HepG2 (cell line): ENCODE data around the gene CELSR2. TPM values are rescaled to one million over a fixed set of nuclear protein-coding genes. Genes with fewer than 3 reads are reported as not detected.

Experiments
- AGO2 ChIP-seq: fragments of 200-400 bp; formaldehyde crosslinking; optimal IDR thresholded peaks from 2 replicates; pipeline ENCODE3; 2017; ENCODE audit warnings: mild to moderate bottlenecking, low read depth, low read length, moderate library complexity
- HES4 ChIP-seq: sonication (generic); formaldehyde crosslinking; IDR thresholded peaks from 2 replicates; pipeline ENCODE4 v1.9.0; 2021; ENCODE audit warnings: mild to moderate bottlenecking, missing genetic modification reagents, borderline replicate concordance
- NAIF1 ChIP-seq: sonication (generic); formaldehyde crosslinking; IDR thresholded peaks from 2 replicates; pipeline ENCODE4 v1.5.0; 2020; ENCODE audit warnings: mild to moderate bottlenecking, missing genetic modification reagents, borderline replicate concordance
- NR2F6 ChIP-seq, 2 experiments: IDR thresholded peaks; 2 replicates each; pipeline ENCODE4 v1.6.1; 2016; ENCODE audit warnings: antibody characterized with exemption in 1 of 2, mild to moderate bottlenecking in 1 of 2
- PAX8 ChIP-seq: sonication (generic); formaldehyde crosslinking; IDR thresholded peaks from 2 replicates; pipeline ENCODE4 v1.8.0; 2022; ENCODE audit warnings: mild to moderate bottlenecking, missing genetic modification reagents, borderline replicate concordance
- RERE ChIP-seq: IDR thresholded peaks from 2 replicates; pipeline ENCODE4 v1.6.1; 2016; ENCODE audit warnings: low read depth, missing genetic modification reagents, missing compliant biosample characterization
- REXO4 ChIP-seq: sonication (generic); formaldehyde crosslinking; IDR thresholded peaks from 2 replicates; pipeline ENCODE4 v1.8.0; 2022; ENCODE audit warnings: missing genetic modification reagents, mild to moderate bottlenecking, borderline replicate concordance
- SP140L ChIP-seq: sonication (generic); formaldehyde crosslinking; IDR thresholded peaks from 2 replicates; pipeline ENCODE4 v1.4.0; 2020; ENCODE audit warnings: missing genetic modification reagents, borderline replicate concordance
- TCF12 ChIP-seq, 2 experiments: fragments of 450-650 bp in 1 of 2; sonication (generic) in 1 of 2; formaldehyde crosslinking in 1 of 2; IDR thresholded peaks; 2 replicates each; pipeline versions ENCODE4 v1.6.1 to v1.8.0; 2017 to 2022; ENCODE audit warnings: antibody characterized with exemption in 1 of 2, mild to moderate bottlenecking in 1 of 2, missing genetic modification reagents in 1 of 2, moderate library complexity in 1 of 2
- TEAD2 ChIP-seq: sonication (generic); formaldehyde crosslinking; IDR thresholded peaks from 2 replicates; pipeline ENCODE4 v1.9.0; 2021; ENCODE audit warnings: missing genetic modification reagents
- ZC3H13 ChIP-seq: sonication (generic); formaldehyde crosslinking; IDR thresholded peaks from 2 replicates; pipeline ENCODE4 v1.8.1; 2023; ENCODE audit warnings: mild to moderate bottlenecking, missing genetic modification reagents, moderate library complexity
- ZFP1 ChIP-seq: IDR thresholded peaks from 2 replicates; pipeline ENCODE4 v1.6.1; 2016
- ZNF335 ChIP-seq: sonication (generic); formaldehyde crosslinking; IDR thresholded peaks from 2 replicates; pipeline ENCODE4 v1.4.0; 2020; ENCODE audit warnings: missing genetic modification reagents
- ZNF614 ChIP-seq: IDR thresholded peaks from 2 replicates; pipeline ENCODE4 v1.6.1; 2018; ENCODE audit warnings: missing biosample characterization, missing genetic modification reagents, inconsistent platforms, borderline replicate concordance
- ZNF687 ChIP-seq: sonication (generic); formaldehyde crosslinking; IDR thresholded peaks from 2 replicates; pipeline ENCODE4 v1.5.1; 2020; ENCODE audit warnings: mild to moderate bottlenecking, missing genetic modification reagents, moderate library complexity
- ZNF850 ChIP-seq: sonication (generic); formaldehyde crosslinking; conservative IDR thresholded peaks from 2 replicates; pipeline ENCODE4 v1.9.0; 2021; ENCODE audit warnings: mild to moderate bottlenecking, missing genetic modification reagents
- ZNF879 ChIP-seq: sonication (generic); formaldehyde crosslinking; IDR thresholded peaks from 2 replicates; pipeline ENCODE4 v1.8.1; 2023; ENCODE audit warnings: missing genetic modification reagents
- polyA plus RNA-seq, 8 experiments: library from polyadenylated mRNA; depleted of rRNA in 3 of 8; stranded (reverse) in 7 of 8; unstranded in 1 of 8; fragments of >200 nt; fragmentation: Illumina TruSeq in 4 of 8; extraction: Trizol in 4 of 8; gene quantifications; 2 replicates each; pipeline versions ENCODE4 v1.2.1 to v1.2.3, GENCODE V29; 2011 to 2016; ENCODE audit warnings: low read depth in 4 of 8, missing spikeins in 1 of 8, mixed read lengths in 1 of 8; ENCODE audit not compliant: insufficient read depth in 1 of 8
- total RNA-seq, 5 experiments: library from RNA; depleted of rRNA; stranded (reverse); fragments of >200 nt; fragmentation: Illumina TruSeq; extraction: Trizol; gene quantifications; 2 replicates each; pipeline ENCODE4 v1.2.3, GENCODE V29; 2016; ENCODE audit warnings: low read depth in 1 of 5
- TF ChIP-seq, protein P1 (sequence below): sonication (generic); formaldehyde crosslinking; IDR thresholded peaks from 2 replicates; pipeline ENCODE4 v1.5.1; 2020; ENCODE audit warnings: missing genetic modification reagents, mild to moderate bottlenecking, borderline replicate concordance

The CELSR2 gene
- total and polyA plus RNA-seq, 2 of the 13 experiments (the other 11 are each of a cell fraction or from before 2014, with no cell fraction given), result 4.0 to 6.6 TPM

GRCh38 chr1:109253803-109254620, 4.7 kb downstream of the CELSR2 start (continued):
- TF ChIP-seq SP140L, result no peak
- TF ChIP-seq AGO2, result no peak
- no peak for TF ChIP-seq ZNF335 (CRISPR knock-in tag)
- peak; percentile 27; the same call in 1 of the 2 replicates for TF ChIP-seq ZNF614 (CRISPR knock-in tag)
- TF ChIP-seq RERE (CRISPR knock-in tag), result no peak
- TF ChIP-seq NAIF1 (CRISPR knock-in tag), result no peak
- TF ChIP-seq PAX8 (CRISPR knock-in tag), result no peak
- no peak for TF ChIP-seq ZC3H13 (CRISPR knock-in tag)
- peak; percentile 45; the same call in 1 of the 2 replicates for TF ChIP-seq NR2F6 (IDR thresholded peaks at IDR 0.05)
- peak; percentile 34 for TF ChIP-seq NR2F6 (CRISPR knock-in tag; IDR thresholded peaks at IDR 0.05)
- no peak for TF ChIP-seq TEAD2 (CRISPR knock-in tag)
- TF ChIP-seq ZNF879 (CRISPR knock-in tag), result no peak
- TF ChIP-seq TCF12 (IDR thresholded peaks at IDR 0.05), result no peak
- TF ChIP-seq TCF12 (CRISPR knock-in tag; IDR thresholded peaks at IDR 0.05), result no peak
- TF ChIP-seq, protein P1, sequence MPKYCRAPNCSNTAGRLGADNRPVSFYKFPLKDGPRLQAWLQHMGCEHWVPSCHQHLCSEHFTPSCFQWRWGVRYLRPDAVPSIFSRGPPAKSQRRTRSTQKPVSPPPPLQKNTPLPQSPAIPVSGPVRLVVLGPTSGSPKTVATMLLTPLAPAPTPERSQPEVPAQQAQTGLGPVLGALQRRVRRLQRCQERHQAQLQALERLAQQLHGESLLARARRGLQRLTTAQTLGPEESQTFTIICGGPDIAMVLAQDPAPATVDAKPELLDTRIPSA (CRISPR knock-in tag), result no peak
- no peak for TF ChIP-seq REXO4 (CRISPR knock-in tag)
- no peak for TF ChIP-seq ZFP1 (CRISPR knock-in tag)
- no peak for TF ChIP-seq ZNF850 (CRISPR knock-in tag)
- peak; percentile 91 for TF ChIP-seq ZNF687 (CRISPR knock-in tag)
- no peak for TF ChIP-seq HES4 (CRISPR knock-in tag)
